T-cell (primary cell): ENCODE results near the gene TNS1. TPM values are rescaled to one million over a fixed set of nuclear protein-coding genes. Genes with fewer than 3 reads are reported as not detected.
A peak's percentile ranks its signal among the peaks of the same experiment; 100 is the strongest.

Experiments used
- ATAC-seq, 4 experiments: fragments of 200-7000 bp in 3 of 4; fragments of 150-1000 bp in 1 of 4; cut with Tn5 transposase; replicated peaks in 1 of 4; 1 replicate in 3 of 4; 2 replicates in 1 of 4; pipeline ENCODE4 v1.10.0; 2021; ENCODE audit warnings: moderate library complexity in 3 of 4, mild to moderate bottlenecking in 2 of 4, moderate number of reproducible peaks in 1 of 4
- CTCF ChIA-PET, 2 donors: fragments of 300-600 bp; sonication (Branson Sonifier 250); formaldehyde crosslinking; loops; one replicate each; lab custom pipeline; 2022; ENCODE audit warnings: antibody characterized with exemption in 2 of 2; lab: Charles Lee
- POLR2A ChIA-PET, 2 donors: fragments of 300-600 bp; sonication (Branson Sonifier 250); formaldehyde crosslinking; loops; one replicate each; lab custom pipeline; 2022; ENCODE audit warnings: antibody characterized with exemption in 2 of 2; lab: Charles Lee
- DNase-seq, 35 experiments: peaks; one replicate each; pipeline versions ENCODE4 v3.0.0 to v3.0.0-alpha.2; 2013 to 2023
- H3K27ac ChIP-seq: one replicate; pipeline ENCODE4 v1.5.1; 2013; ENCODE audit warnings: low read length
- H3K27me3 ChIP-seq, 2 experiments: replicated peaks in 1 of 2; 1 replicate in 1 of 2; 2 replicates in 1 of 2; pipeline versions ENCODE4 v1.6.1 to v1.7.0; 2013; ENCODE audit warnings: low read length in 1 of 2, mixed read lengths in 1 of 2; ENCODE audit not compliant: control insufficient read depth in 2 of 2, insufficient read depth in 2 of 2; ENCODE audit errors: extremely low read depth in 1 of 2
- H3K36me3 ChIP-seq, 2 donors: 1 replicate in 1 of 2; 2 replicates in 1 of 2; pipeline versions ENCODE4 v1.6.1 to v1.7.0; 2013; ENCODE audit warnings: low read length in 1 of 2; ENCODE audit not compliant: control insufficient read depth in 2 of 2, insufficient read depth in 1 of 2; ENCODE audit errors: extremely low read depth in 1 of 2
- H3K4me1 ChIP-seq, 2 experiments: 1 replicate in 1 of 2; 2 replicates in 1 of 2; pipeline versions ENCODE4 v1.6.1 to v1.7.0; 2013; ENCODE audit warnings: low read length in 2 of 2, mixed read lengths in 1 of 2; ENCODE audit not compliant: insufficient read depth in 2 of 2, control insufficient read depth in 1 of 2; ENCODE audit errors: extremely low read depth in 1 of 2
- H3K4me3 ChIP-seq, 2 donors: 1 replicate in 1 of 2; 2 replicates in 1 of 2; pipeline versions ENCODE4 v1.5.1 to v1.7.0; 2013; ENCODE audit warnings: mild to moderate bottlenecking in 2 of 2, low read length in 1 of 2, moderate library complexity in 1 of 2; ENCODE audit not compliant: control insufficient read depth in 1 of 2; ENCODE audit errors: extremely low read depth in 1 of 2
- H3K9me3 ChIP-seq: 2 replicates; pipeline ENCODE4 v1.7.0; 2013
- H3K27ac Mint-ChIP-seq, 2 donors: one replicate each; pipeline ENCODE4 v1.8.0; 2020 to 2021; ENCODE audit warnings: mild to moderate bottlenecking in 2 of 2, mixed read lengths in 2 of 2
- H3K27me3 Mint-ChIP-seq, 2 donors: one replicate each; pipeline ENCODE4 v1.8.0; 2021 to 2022; ENCODE audit warnings: mixed read lengths in 2 of 2
- H3K36me3 Mint-ChIP-seq: one replicate; pipeline ENCODE4 v1.8.0; 2021; ENCODE audit warnings: mixed read lengths
- H3K4me1 Mint-ChIP-seq, 3 donors: one replicate each; pipeline ENCODE4 v1.8.0; 2020 to 2022; ENCODE audit warnings: mixed read lengths in 3 of 3, mild to moderate bottlenecking in 1 of 3
- H3K4me3 Mint-ChIP-seq, 3 donors: one replicate each; pipeline ENCODE4 v1.8.0; 2020 to 2022; ENCODE audit warnings: mild to moderate bottlenecking in 3 of 3, mixed read lengths in 3 of 3, moderate library complexity in 3 of 3
- H3K9me3 Mint-ChIP-seq, 3 donors: one replicate each; pipeline ENCODE4 v1.8.0; 2020 to 2022; ENCODE audit warnings: mixed read lengths in 3 of 3
- WGBS: methylation state at CpG from one replicate; pipeline ENCODE4 v1.1.5; 2013; ENCODE audit warnings: missing lambda C conversion rate; ENCODE audit not compliant: insufficient coverage; 5-methylcytosine and 5-hydroxymethylcytosine counted together
- total RNA-seq, 35 experiments: library from RNA in 6 of 35; stranded (reverse) in 6 of 35; fragments of 120-200 nt in 1 of 35; gene quantifications; one replicate each; pipeline versions ENCODE4 v1.2.1 to v1.2.4 and lab custom pipeline; 2013 to 2026

TNS1 gene
- total RNA-seq, 5 donors from 2014 or later (not counting 1 experiment from before 2014, with no cell fraction given), result 0.28 to 2.1 (median 1.3) TPM

DNA sequence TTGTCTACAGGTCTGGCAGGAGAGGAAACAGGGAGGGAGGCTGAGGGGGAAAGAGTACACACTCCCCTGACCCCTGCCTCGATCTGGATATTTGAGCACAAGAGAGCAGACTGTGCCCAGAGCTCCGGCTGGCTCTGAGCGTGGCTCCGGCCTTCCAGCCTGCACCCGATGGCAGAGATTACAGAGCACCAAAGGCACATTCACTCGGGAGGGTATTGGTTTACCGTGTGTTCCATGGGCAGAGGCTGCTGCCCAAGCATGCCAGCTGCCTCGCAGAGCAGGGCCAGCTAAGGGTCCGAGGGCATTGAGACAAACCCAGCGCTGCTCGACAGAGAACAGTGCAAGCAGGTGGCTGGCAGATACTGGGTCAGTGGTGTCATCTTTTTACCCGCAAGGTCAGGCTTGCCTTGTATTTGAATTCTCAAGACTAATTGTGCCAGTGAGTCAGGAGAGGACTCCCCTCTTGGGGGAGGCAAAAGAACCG lies 132.2 kb downstream of the TNS1 start:
- POLR2A ChIA-PET, result interaction anchor here in 1 of 2 donors (0.5 kb wide), 1 partner anchor 717 kb away, joined by 3 read pairs; no protein-coding TSS in a partner anchor

DNA sequence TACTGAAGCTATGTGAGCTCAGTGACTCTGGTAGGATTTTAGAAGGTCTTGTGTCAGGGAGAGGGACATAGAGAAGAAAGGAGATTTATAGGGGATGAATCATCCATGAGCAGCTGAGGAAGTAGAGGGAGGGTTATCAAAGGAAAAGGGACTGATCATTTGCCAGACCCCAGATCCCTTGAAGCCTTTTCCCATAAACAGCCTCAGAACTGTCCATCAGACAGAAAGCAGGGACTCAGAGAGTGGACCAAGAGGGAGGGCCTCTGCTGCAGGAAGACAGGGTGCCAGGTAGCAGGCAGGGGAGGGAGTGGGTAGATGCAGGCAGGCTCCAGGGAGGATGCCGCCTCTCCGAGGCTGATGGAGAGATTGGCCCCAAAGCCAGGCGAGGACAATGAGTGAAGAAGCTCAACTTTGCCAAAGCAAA lies 133.9 kb downstream of the TNS1 start:
- POLR2A ChIA-PET, result interaction anchor here in 1 of 2 donors (0.6 kb wide), 1 partner anchor 157 kb away, joined by 3 read pairs; no protein-coding TSS in a partner anchor
- H3K27ac ChIP-seq, result no peak overlapping the region

More for the DNA sequence above, 132.2 kb downstream of the TNS1 start:
- CTCF ChIA-PET, result no interaction called here
- Histone ChIP-seq H3K4me1 (no peaks in the 10 kb centered on the region), H3K27me3 (peaks cover 0 to 13% of the 10 kb centered on the region in 2 experiments), H3K9me3 (no peaks in the 10 kb centered on the region), H3K4me3 (no peak overlapping the region), H3K27ac (no peak overlapping the region), H3K36me3 (no peaks in the 10 kb centered on the region)
- Mint-ChIP-seq H3K27me3 (peaks cover 0 to 7% of the 10 kb centered on the region in 2 donors), H3K36me3 (no peaks in the 10 kb centered on the region), H3K9me3 (no peaks in the 10 kb centered on the region), H3K4me1 (no peaks in the 10 kb centered on the region), H3K27ac (no peak overlapping the region), H3K4me3 (no peak overlapping the region)
- 82% methylated on average over 12 of the region's 13 CpGs for WGBS
- DNase-seq, result no peak
- no peak for ATAC-seq

DNA sequence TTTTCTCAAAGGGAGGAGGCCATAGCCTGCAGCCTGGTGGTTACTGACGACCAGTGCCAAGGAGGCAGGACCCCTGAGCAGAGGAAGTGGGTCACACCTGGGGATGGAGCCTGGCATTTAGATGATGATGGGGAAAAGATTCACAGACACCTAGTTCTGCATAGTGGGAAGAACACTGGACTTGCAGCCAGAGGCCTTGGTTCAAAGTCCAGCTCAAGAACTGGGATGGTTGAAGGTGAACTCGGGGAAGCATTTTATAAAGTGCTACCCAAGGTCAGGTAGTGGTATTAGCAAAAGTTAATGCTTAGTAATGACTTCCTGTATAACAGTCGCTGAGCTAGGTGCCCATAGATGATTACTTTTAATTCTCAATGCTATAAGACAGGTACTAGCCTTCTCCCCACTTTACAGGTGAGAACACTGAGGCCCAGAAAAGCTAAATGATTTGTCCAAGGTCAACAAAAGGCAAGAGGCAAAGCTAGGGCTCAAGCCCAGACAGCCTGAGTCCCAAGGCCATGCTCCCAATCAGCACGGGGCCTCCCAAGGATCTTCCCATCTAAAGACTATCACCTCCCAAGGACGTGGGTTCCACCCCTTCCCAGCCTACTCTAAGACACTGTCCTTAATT lies 134.4 kb downstream of the TNS1 start:
- POLR2A ChIA-PET, result no interaction called here
- ATAC-seq (no peak), DNase-seq (no peak)
- H3K4me3 Mint-ChIP-seq, result no peak overlapping the region
- Histone ChIP-seq H3K4me1 (no peaks in the 10 kb centered on the region), H3K9me3 (no peaks in the 10 kb centered on the region), H3K27ac (no peak overlapping the region), H3K4me3 (no peak overlapping the region), H3K36me3 (no peaks in the 10 kb centered on the region), H3K27me3 (peaks cover 0 to 13% of the 10 kb centered on the region in 2 experiments)
- H3K36me3 Mint-ChIP-seq, result no peaks in the 10 kb centered on the region
- 50% methylated on average over 1 of the region's 5 CpGs for WGBS
- no peaks in the 10 kb centered on the region for H3K9me3 Mint-ChIP-seq
- peaks cover 0 to 2% (median 0%) of the 10 kb centered on the region in 3 donors for H3K4me1 Mint-ChIP-seq
- CTCF ChIA-PET, result interaction anchor here in 1 of 2 donors (0.5 kb wide), 1 partner anchor 188 kb away, joined by 3 read pairs; no protein-coding TSS in a partner anchor
- peaks cover 0 to 7% of the 10 kb centered on the region in 2 donors for H3K27me3 Mint-ChIP-seq
- no peak overlapping the region for H3K27ac Mint-ChIP-seq

More for the DNA sequence above, 133.9 kb downstream of the TNS1 start:
- H3K9me3 ChIP-seq, result no peaks in the 10 kb centered on the region
- H3K4me3 ChIP-seq, result no peak overlapping the region
- no peaks in the 10 kb centered on the region for H3K36me3 ChIP-seq
- H3K4me3 Mint-ChIP-seq, result no peak overlapping the region
- peaks cover 0 to 7% of the 10 kb centered on the region in 2 donors for H3K27me3 Mint-ChIP-seq
- 89% methylated on average over 3 of the region's 3 CpGs for WGBS
- H3K4me1 Mint-ChIP-seq, result peaks cover 0 to 2% (median 0%) of the 10 kb centered on the region in 3 donors
- no peak for ATAC-seq
- CTCF ChIA-PET, result interaction anchor here in 1 of 2 donors (0.5 kb wide), 1 partner anchor 187 kb away, joined by 3 read pairs; no protein-coding TSS in a partner anchor
- H3K27ac Mint-ChIP-seq, result no peak overlapping the region
- H3K9me3 Mint-ChIP-seq, result no peaks in the 10 kb centered on the region
- peaks cover 0 to 13% of the 10 kb centered on the region in 2 experiments for H3K27me3 ChIP-seq
- DNase-seq, result no peak
- H3K36me3 Mint-ChIP-seq, result no peaks in the 10 kb centered on the region
- H3K4me1 ChIP-seq, result no peaks in the 10 kb centered on the region

DNA sequence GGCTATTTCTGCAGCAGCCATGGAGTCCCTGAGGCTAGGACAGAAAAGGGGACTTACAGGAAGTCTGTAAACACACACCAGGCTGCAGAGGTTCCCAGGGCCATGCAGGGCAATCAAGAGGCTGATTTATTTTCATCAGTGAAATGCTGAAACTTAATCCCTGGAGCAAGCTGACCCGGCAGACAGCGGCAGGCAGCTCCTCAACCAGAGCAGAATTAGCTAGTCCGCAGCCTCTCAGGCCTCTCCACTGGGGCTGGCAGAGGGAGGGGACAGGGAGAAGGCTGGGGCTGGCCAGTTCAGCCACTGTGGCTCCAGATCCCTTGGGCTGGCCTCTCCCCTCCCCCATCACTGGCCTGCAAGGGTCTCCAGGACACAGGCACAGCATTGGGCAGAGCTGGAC lies 136.3 kb downstream of the TNS1 start:
- no peak overlapping the region for H3K4me3 Mint-ChIP-seq
- H3K36me3 ChIP-seq, result no peaks in the 10 kb centered on the region
- H3K27ac ChIP-seq, result no peak overlapping the region
- no peaks in the 10 kb centered on the region for H3K9me3 Mint-ChIP-seq
- H3K36me3 Mint-ChIP-seq, result no peaks in the 10 kb centered on the region
- ChIA-PET POLR2A (no interaction called here), CTCF (no interaction called here)
- H3K27me3 ChIP-seq, result peaks cover 0 to 17% of the 10 kb centered on the region in 2 experiments
- no peak overlapping the region for H3K4me3 ChIP-seq
- H3K9me3 ChIP-seq, result no peaks in the 10 kb centered on the region
- peaks cover 0 to 2% (median 0%) of the 10 kb centered on the region in 3 donors for H3K4me1 Mint-ChIP-seq
- no peak for DNase-seq
- H3K4me1 ChIP-seq, result no peaks in the 10 kb centered on the region
- ATAC-seq, result no peak
- WGBS, result 92% methylated on average over 2 of the region's 3 CpGs
- peaks cover 0 to 7% of the 10 kb centered on the region in 2 donors for H3K27me3 Mint-ChIP-seq
- H3K27ac Mint-ChIP-seq, result no peak overlapping the region

DNA sequence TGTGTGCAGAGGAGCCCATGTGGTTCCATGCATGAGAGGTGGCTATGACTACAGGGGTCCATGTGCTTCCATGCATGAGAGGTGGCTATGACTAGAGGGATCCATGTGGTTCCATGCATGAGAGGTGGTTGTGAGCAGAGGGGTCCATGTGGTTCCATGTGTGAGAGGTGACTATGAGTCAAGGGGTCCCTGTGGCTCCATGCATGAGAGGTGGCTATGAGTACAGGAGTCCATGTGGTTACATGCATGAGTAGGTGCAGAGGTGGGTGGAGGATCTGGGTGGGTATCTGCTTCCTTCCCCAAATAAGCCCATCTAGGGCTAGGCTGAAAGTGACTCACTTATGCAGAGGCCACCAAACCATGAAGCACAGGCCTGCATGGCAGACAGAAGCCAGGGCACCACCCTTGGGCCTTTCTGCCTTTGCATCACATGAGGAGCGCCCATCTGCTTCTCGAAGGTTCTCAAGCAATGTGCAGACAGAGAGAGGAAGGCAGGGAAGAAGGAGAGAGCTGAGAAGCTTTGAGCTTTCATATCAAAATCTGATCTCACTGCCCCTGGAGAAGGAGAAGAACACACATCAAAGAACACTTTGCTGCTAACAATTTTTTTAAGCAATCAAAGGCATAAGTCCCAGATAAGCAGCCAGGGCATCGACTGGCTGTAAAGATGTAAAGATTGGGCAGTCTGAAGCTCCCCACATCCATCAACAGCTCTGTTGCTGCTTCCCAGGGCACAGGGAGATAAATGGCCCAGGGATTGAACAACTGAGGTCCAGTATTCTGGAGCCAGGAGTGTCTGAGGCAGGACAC lies 137.6 kb downstream of the TNS1 start:
- Mint-ChIP-seq H3K4me1 (peaks cover 0 to 2% (median 0%) of the 10 kb centered on the region in 3 donors), H3K4me3 (no peak overlapping the region), H3K36me3 (no peaks in the 10 kb centered on the region), H3K27me3 (peaks cover 0 to 3% of the 10 kb centered on the region in 2 donors), H3K9me3 (no peaks in the 10 kb centered on the region), H3K27ac (no peak overlapping the region)
- H3K4me3 ChIP-seq, result no peak overlapping the region
- ChIA-PET CTCF (no interaction called here), POLR2A (no interaction called here)
- no peak for DNase-seq
- H3K27ac ChIP-seq, result no peak overlapping the region
- H3K36me3 ChIP-seq, result no peaks in the 10 kb centered on the region
- WGBS, result 70% methylated on average over 2 of the region's 3 CpGs
- no peaks in the 10 kb centered on the region for H3K4me1 ChIP-seq
- H3K9me3 ChIP-seq, result no peaks in the 10 kb centered on the region
- peak in 3 of 4 experiments; percentile 13 to 35 (median 34) for ATAC-seq
- H3K27me3 ChIP-seq, result peaks cover 0 to 17% of the 10 kb centered on the region in 2 experiments

DNA sequence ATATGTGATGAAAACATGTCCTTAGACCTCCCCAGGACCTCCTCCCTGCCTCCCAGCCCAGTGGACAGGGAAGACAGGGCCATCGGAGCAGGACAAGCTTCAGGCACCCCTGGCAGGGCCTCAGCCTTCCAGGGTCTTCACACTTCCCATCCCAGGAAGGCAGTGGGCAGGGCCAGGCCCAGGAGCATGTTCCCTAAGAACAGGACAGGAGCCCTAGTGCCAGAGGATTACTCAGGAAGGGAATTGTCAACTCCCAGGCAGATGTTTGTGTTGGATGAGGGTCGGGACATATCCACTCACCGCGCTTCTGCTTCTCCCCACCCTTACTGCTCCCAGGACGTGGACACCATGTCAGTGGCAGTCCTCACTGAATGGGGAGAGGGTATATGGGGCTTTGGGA lies 138.9 kb downstream of the TNS1 start:
- CTCF ChIA-PET, result no interaction called here
- H3K36me3 Mint-ChIP-seq, result no peaks in the 10 kb centered on the region
- 75% methylated on average over 2 of the region's 5 CpGs for WGBS
- POLR2A ChIA-PET, result no interaction called here
- H3K27me3 Mint-ChIP-seq, result no peaks in the 10 kb centered on the region
- Histone ChIP-seq H3K9me3 (no peaks in the 10 kb centered on the region), H3K4me3 (no peak overlapping the region), H3K27me3 (peaks cover 0 to 9% of the 10 kb centered on the region in 2 experiments), H3K27ac (no peak overlapping the region), H3K36me3 (no peaks in the 10 kb centered on the region), H3K4me1 (no peaks in the 10 kb centered on the region)
- peaks cover 0 to 2% (median 0%) of the 10 kb centered on the region in 3 donors for H3K4me1 Mint-ChIP-seq
- no peak overlapping the region for H3K4me3 Mint-ChIP-seq
- DNase-seq (no peak), ATAC-seq (no peak)
- no peaks in the 10 kb centered on the region for H3K9me3 Mint-ChIP-seq
- no peak overlapping the region for H3K27ac Mint-ChIP-seq
